ENCODE results near the gene LRRFIP1.

LRRFIP1 gene

GRCh38 chr2:237715459-237715947 is 88.1 kb downstream of the LRRFIP1 start:
- Histone ChIP-seq H3K4me1 (ENCODE audit: insufficient read depth, low read length) (peaks cover 26% of the 10 kb centered on the region), H3K36me3 (ENCODE audit: insufficient read depth, low read length) (peaks cover 7% of the 10 kb centered on the region), H2AFZ (ENCODE audit: low read depth, low read length) (peak overlapping the region; percentile 23), H3K9me3 (ENCODE audit: low read length) (no peaks in the 10 kb centered on the region), H3K27me3 (ENCODE audit: insufficient read depth, low read length) (no peaks in the 10 kb centered on the region), H3K4me3 (ENCODE audit: low read length) (peak overlapping the region; percentile 57)

- Histone ChIP-seq H3K27me3 (ENCODE audit: insufficient read depth, low read length) (no peaks in the 10 kb centered on the region), H3K4me3 (ENCODE audit: low read length) (peak overlapping the region; percentile 57), H3K4me1 (ENCODE audit: insufficient read depth, low read length) (peaks cover 30% of the 10 kb centered on the region), H3K9me3 (ENCODE audit: low read length) (no peaks in the 10 kb centered on the region), H2AFZ (ENCODE audit: low read depth, low read length) (no peak overlapping the region), H3K36me3 (ENCODE audit: insufficient read depth, low read length) (peaks cover 7% of the 10 kb centered on the region)
Measured at GRCh38 chr2:237716011-237716410, 88.6 kb downstream of the LRRFIP1 start.

- H3K36me3 ChIP-seq (ENCODE audit: insufficient read depth, low read length) = peaks cover 3% of the 10 kb centered on the region
- no peak overlapping the region for H3K4me3 ChIP-seq (ENCODE audit: low read length)
- no peaks in the 10 kb centered on the region for H3K27me3 ChIP-seq (ENCODE audit: insufficient read depth, low read length)
- no peaks in the 10 kb centered on the region for H3K9me3 ChIP-seq (ENCODE audit: low read length)
- peaks cover 37% of the 10 kb centered on the region for H3K4me1 ChIP-seq (ENCODE audit: insufficient read depth, low read length)
- H2AFZ ChIP-seq (ENCODE audit: low read depth, low read length) = no peak overlapping the region
Measured at GRCh38 chr2:237717366-237718276, 90.2 kb downstream of the LRRFIP1 start.

GRCh38 chr2:237718277-237718634 is 90.9 kb downstream of the LRRFIP1 start:
- Histone ChIP-seq H3K9me3 (ENCODE audit: low read length) (no peaks in the 10 kb centered on the region), H2AFZ (ENCODE audit: low read depth, low read length) (no peak overlapping the region), H3K36me3 (ENCODE audit: insufficient read depth, low read length) (peaks cover 3% of the 10 kb centered on the region), H3K4me3 (ENCODE audit: low read length) (no peak overlapping the region), H3K27me3 (ENCODE audit: insufficient read depth, low read length) (no peaks in the 10 kb centered on the region), H3K4me1 (ENCODE audit: insufficient read depth, low read length) (peaks cover 37% of the 10 kb centered on the region)

GRCh38 chr2:237720444-237720843 is 93.1 kb downstream of the LRRFIP1 start:
- Histone ChIP-seq H3K9me3 (ENCODE audit: low read length) (no peaks in the 10 kb centered on the region), H2AFZ (ENCODE audit: low read depth, low read length) (no peak overlapping the region), H3K27me3 (ENCODE audit: insufficient read depth, low read length) (no peaks in the 10 kb centered on the region), H3K4me3 (ENCODE audit: low read length) (no peak overlapping the region), H3K4me1 (ENCODE audit: insufficient read depth, low read length) (peaks cover 24% of the 10 kb centered on the region), H3K36me3 (ENCODE audit: insufficient read depth, low read length) (peaks cover 7% of the 10 kb centered on the region)

GRCh38 chr2:237720957-237721356 is 93.6 kb downstream of the LRRFIP1 start:
- Histone ChIP-seq H2AFZ (ENCODE audit: low read depth, low read length) (no peak overlapping the region), H3K9me3 (ENCODE audit: low read length) (no peaks in the 10 kb centered on the region), H3K36me3 (ENCODE audit: insufficient read depth, low read length) (peaks cover 10% of the 10 kb centered on the region), H3K27me3 (ENCODE audit: insufficient read depth, low read length) (no peaks in the 10 kb centered on the region), H3K4me1 (ENCODE audit: insufficient read depth, low read length) (peaks cover 21% of the 10 kb centered on the region), H3K4me3 (ENCODE audit: low read length) (no peak overlapping the region)

- Histone ChIP-seq H3K4me1 (ENCODE audit: insufficient read depth, low read length) (peaks cover 16% of the 10 kb centered on the region), H3K27me3 (ENCODE audit: insufficient read depth, low read length) (no peaks in the 10 kb centered on the region), H3K4me3 (ENCODE audit: low read length) (no peak overlapping the region), H2AFZ (ENCODE audit: low read depth, low read length) (no peak overlapping the region), H3K36me3 (ENCODE audit: insufficient read depth, low read length) (peaks cover 10% of the 10 kb centered on the region), H3K9me3 (ENCODE audit: low read length) (no peaks in the 10 kb centered on the region)
Measured at GRCh38 chr2:237721458-237721857, 94.1 kb downstream of the LRRFIP1 start.

- no peak overlapping the region for H3K4me3 ChIP-seq (ENCODE audit: low read length)
- H3K36me3 ChIP-seq (ENCODE audit: insufficient read depth, low read length) = peaks cover 10% of the 10 kb centered on the region
- H3K27me3 ChIP-seq (ENCODE audit: insufficient read depth, low read length) = no peaks in the 10 kb centered on the region
- no peaks in the 10 kb centered on the region for H3K9me3 ChIP-seq (ENCODE audit: low read length)
- peaks cover 16% of the 10 kb centered on the region for H3K4me1 ChIP-seq (ENCODE audit: insufficient read depth, low read length)
- no peak overlapping the region for H2AFZ ChIP-seq (ENCODE audit: low read depth, low read length)
Measured at GRCh38 chr2:237722616-237723015, 95.2 kb downstream of the LRRFIP1 start.

GRCh38 chr2:237723023-237723422 is 95.6 kb downstream of the LRRFIP1 start:
- Histone ChIP-seq H2AFZ (ENCODE audit: low read depth, low read length) (no peak overlapping the region), H3K4me1 (ENCODE audit: insufficient read depth, low read length) (peaks cover 16% of the 10 kb centered on the region), H3K36me3 (ENCODE audit: insufficient read depth, low read length) (peaks cover 10% of the 10 kb centered on the region), H3K27me3 (ENCODE audit: insufficient read depth, low read length) (no peaks in the 10 kb centered on the region), H3K9me3 (ENCODE audit: low read length) (no peaks in the 10 kb centered on the region), H3K4me3 (ENCODE audit: low read length) (no peak overlapping the region)

- H3K4me3 ChIP-seq (ENCODE audit: low read length) = no peak overlapping the region
- peaks cover 16% of the 10 kb centered on the region for H3K4me1 ChIP-seq (ENCODE audit: insufficient read depth, low read length)
- no peaks in the 10 kb centered on the region for H3K27me3 ChIP-seq (ENCODE audit: insufficient read depth, low read length)
- no peaks in the 10 kb centered on the region for H3K9me3 ChIP-seq (ENCODE audit: low read length)
- H2AFZ ChIP-seq (ENCODE audit: low read depth, low read length) = no peak overlapping the region
- H3K36me3 ChIP-seq (ENCODE audit: insufficient read depth, low read length) = peaks cover 10% of the 10 kb centered on the region
Measured at GRCh38 chr2:237723602-237724001, 96.2 kb downstream of the LRRFIP1 start.

- Histone ChIP-seq H3K4me1 (ENCODE audit: insufficient read depth, low read length) (peaks cover 13% of the 10 kb centered on the region), H3K4me3 (ENCODE audit: low read length) (no peak overlapping the region), H3K27me3 (ENCODE audit: insufficient read depth, low read length) (no peaks in the 10 kb centered on the region), H3K9me3 (ENCODE audit: low read length) (no peaks in the 10 kb centered on the region), H2AFZ (ENCODE audit: low read depth, low read length) (no peak overlapping the region), H3K36me3 (ENCODE audit: insufficient read depth, low read length) (peaks cover 10% of the 10 kb centered on the region)
Measured at GRCh38 chr2:237724811-237725478, 97.6 kb downstream of the LRRFIP1 start.

GRCh38 chr2:237725661-237726060 is 98.3 kb downstream of the LRRFIP1 start:
- Histone ChIP-seq H3K4me1 (ENCODE audit: insufficient read depth, low read length) (peaks cover 12% of the 10 kb centered on the region), H3K27me3 (ENCODE audit: insufficient read depth, low read length) (no peaks in the 10 kb centered on the region), H3K36me3 (ENCODE audit: insufficient read depth, low read length) (peaks cover 10% of the 10 kb centered on the region), H2AFZ (ENCODE audit: low read depth, low read length) (no peak overlapping the region), H3K4me3 (ENCODE audit: low read length) (no peak overlapping the region), H3K9me3 (ENCODE audit: low read length) (no peaks in the 10 kb centered on the region)

GRCh38 chr2:237726401-237726830 is 99.0 kb downstream of the LRRFIP1 start:
- Histone ChIP-seq H2AFZ (ENCODE audit: low read depth, low read length) (no peak overlapping the region), H3K4me1 (ENCODE audit: insufficient read depth, low read length) (peaks cover 11% of the 10 kb centered on the region), H3K4me3 (ENCODE audit: low read length) (no peak overlapping the region), H3K9me3 (ENCODE audit: low read length) (no peaks in the 10 kb centered on the region), H3K27me3 (ENCODE audit: insufficient read depth, low read length) (no peaks in the 10 kb centered on the region), H3K36me3 (ENCODE audit: insufficient read depth, low read length) (peaks cover 10% of the 10 kb centered on the region)

All from neuron (in vitro differentiated cells).